ENCODE results near the gene HLCS.

The HLCS gene

GRCh38 chr21:36803051-36803645 lies 163.3 kb downstream of the HLCS start:
- no peak for DNase-seq

- no peak for DNase-seq
Measured at GRCh38 chr21:36800734-36801133, 165.7 kb downstream of the HLCS start.

GRCh38 chr21:36799869-36800268 lies 166.6 kb downstream of the HLCS start:
- no peak for DNase-seq

- no peak for DNase-seq
Measured at GRCh38 chr21:36798491-36798890, 168.0 kb downstream of the HLCS start.

- DNase-seq: no peak
Measured at GRCh38 chr21:36796070-36796469, 170.4 kb downstream of the HLCS start.

- no peak for DNase-seq
Measured at GRCh38 chr21:36792505-36792967, 173.9 kb downstream of the HLCS start.

GRCh38 chr21:36791695-36792470 lies 174.6 kb downstream of the HLCS start:
- no peak for DNase-seq

GRCh38 chr21:36791180-36791579 lies 175.3 kb downstream of the HLCS start:
- no peak for DNase-seq

GRCh38 chr21:36790616-36791015 lies 175.9 kb downstream of the HLCS start:
- no peak for DNase-seq

GRCh38 chr21:36788120-36788638 lies 178.3 kb downstream of the HLCS start:
- DNase-seq: no peak

- DNase-seq: no peak
Measured at GRCh38 chr21:36786186-36786585, 180.3 kb downstream of the HLCS start.

GRCh38 chr21:36785615-36786014 lies 180.9 kb downstream of the HLCS start:
- no peak for DNase-seq

- DNase-seq: no peak
Measured at GRCh38 chr21:36784947-36785346, 181.5 kb downstream of the HLCS start.

GRCh38 chr21:36783612-36784374 lies 182.7 kb downstream of the HLCS start:
- no peak for DNase-seq

- no peak for DNase-seq
Measured at GRCh38 chr21:36780861-36781260, 185.6 kb downstream of the HLCS start.

- DNase-seq: no peak
Measured at GRCh38 chr21:36776981-36777617, 189.4 kb downstream of the HLCS start.

GRCh38 chr21:36773995-36774394 lies 192.5 kb downstream of the HLCS start:
- no peak for DNase-seq

- peak; percentile 54 for DNase-seq
Measured at GRCh38 chr21:36773117-36773516, 193.4 kb downstream of the HLCS start.

GRCh38 chr21:36769051-36769839 lies 197.2 kb downstream of the HLCS start:
- no peak for DNase-seq

GRCh38 chr21:36768496-36768895 lies 198.0 kb downstream of the HLCS start:
- DNase-seq: no peak

- no peak for DNase-seq
Measured at GRCh38 chr21:36767096-36767495, 199.4 kb downstream of the HLCS start.

- DNase-seq: no peak
Measured at GRCh38 chr21:36766511-36766910, 200.0 kb downstream of the HLCS start.

All from NCI-H1105 (cell line).